ENCODE results near the gene ZDHHC18. TPM values are rescaled to one million over a fixed set of nuclear protein-coding genes. Genes with fewer than 3 reads are reported as not detected.
A peak's percentile ranks its signal among the peaks of the same experiment; 100 is the strongest.

ZDHHC18 gene
- total and polyA plus RNA-seq, 9 donors = 9.5 to 15.8 (median 12.3) TPM

- no peak for DNase-seq
- intact Hi-C loops (cut with DNase I) = loop anchor here (5.0 to 10.0 kb wide), 3 partner anchors 60 to 93 kb away; partner anchors contain the start of gene ARID1A (in 3 of the 4)
- Histone ChIP-seq H3K4me1 (ENCODE audit: insufficient read depth) (peaks cover 34% of the 10 kb centered on the region), H3K4me3 (no peak overlapping the region), H3K27ac (peak overlapping the region; percentile 24 to 99), H3K27me3 (no peaks in the 10 kb centered on the region), H3K9me3 (no peaks in the 10 kb centered on the region), H3K36me3 (no peaks in the 10 kb centered on the region)
- TF ChIP-seq CTCF (IDR thresholded peaks at IDR 0.05) (no peak), POLR2A (IDR thresholded peaks at IDR 0.05) (no peak), EP300 (IDR thresholded peaks at IDR 0.05) (no peak)
- WGBS, 3 donors = 80 to 97% (median 94%) methylated on average over 1 of the region's 1 CpG
Observed at GRCh38 chr1:26784886-26785285, 41.6 kb upstream of the ZDHHC18 start.

- no peaks in the 10 kb centered on the region for H3K27me3 ChIP-seq
- intact Hi-C loops (cut with DNase I) = loop anchor here (5.0 to 10.0 kb wide), 3 partner anchors 61 to 94 kb away; partner anchors contain the start of gene ARID1A (in 3 of the 4)
- no peaks in the 10 kb centered on the region for H3K36me3 ChIP-seq
- no peak overlapping the region for H3K4me3 ChIP-seq
- peaks cover 31% of the 10 kb centered on the region for H3K4me1 ChIP-seq (ENCODE audit: insufficient read depth)
- no peak for TF ChIP-seq EP300 (IDR thresholded peaks at IDR 0.05)
- peak overlapping the region; percentile 96 to 99 for H3K27ac ChIP-seq
- WGBS, 3 donors = 53 to 75% (median 60%) methylated on average over 5 of the region's 5 CpGs
- no peak for DNase-seq
- no peaks in the 10 kb centered on the region for H3K9me3 ChIP-seq
Observed at GRCh38 chr1:26785611-26786436, 40.7 kb upstream of the ZDHHC18 start.

GRCh38 chr1:26786437-26787380, 39.8 kb upstream of the ZDHHC18 start:
- Histone ChIP-seq H3K27me3 (no peaks in the 10 kb centered on the region), H3K4me1 (ENCODE audit: insufficient read depth) (peaks cover 28% of the 10 kb centered on the region), H3K4me3 (peak overlapping the region; percentile 67), H3K27ac (peak overlapping the region; percentile 96 to 99), H3K36me3 (no peaks in the 10 kb centered on the region), H3K9me3 (no peaks in the 10 kb centered on the region)
- DNase-seq = peak; percentile 68 to 80 (median 74)
- intact Hi-C loops (cut with DNase I) = loop anchor here (5.0 to 10.0 kb wide), 3 partner anchors 62 to 94 kb away; partner anchors contain the start of gene ARID1A (in 3 of the 4)
- peak; percentile 33 for TF ChIP-seq POLR2A (IDR thresholded peaks at IDR 0.05)
- TF ChIP-seq CTCF (IDR thresholded peaks at IDR 0.05) = no peak
- WGBS, 3 donors = 4 to 5% (median 4%) methylated on average over 12 of the region's 12 CpGs

GRCh38 chr1:26787381-26787705, 39.1 kb upstream of the ZDHHC18 start:
- no peak for TF ChIP-seq EP300 (IDR thresholded peaks at IDR 0.05)
- no peak for TF ChIP-seq CTCF (IDR thresholded peaks at IDR 0.05)
- no peak for TF ChIP-seq POLR2A (IDR thresholded peaks at IDR 0.05)
- Histone ChIP-seq H3K27me3 (no peaks in the 10 kb centered on the region), H3K9me3 (no peaks in the 10 kb centered on the region), H3K27ac (peak overlapping the region; percentile 96 to 99), H3K36me3 (no peaks in the 10 kb centered on the region), H3K4me1 (ENCODE audit: insufficient read depth) (peaks cover 28% of the 10 kb centered on the region), H3K4me3 (peak overlapping the region; percentile 67)
- intact Hi-C loops (cut with DNase I) = loop anchor here (5.0 to 10.0 kb wide), 3 partner anchors 63 to 95 kb away; partner anchors contain the start of gene ARID1A (in 3 of the 4)
- no peak for DNase-seq
- 0 to 1% (median 0%) methylated on average over 11 of the region's 11 CpGs for WGBS, 3 donors
